Measurements from ENCODE around the gene SLAMF8.

Gene SLAMF8

GRCh38 chr1:159821171-159821867, 5.4 kb upstream of the SLAMF8 start:
- no peak for DNase-seq (ENCODE audit: low read depth)

GRCh38 chr1:159823406-159823805, 3.3 kb upstream of the SLAMF8 start:
- DNase-seq (ENCODE audit: low read depth) = no peak

- DNase-seq (ENCODE audit: low read depth) = no peak
These were observed 1.1 kb upstream of the SLAMF8 start for GRCh38 chr1:159825564-159825963.

GRCh38 chr1:159827102-159827490, 423 bp downstream of the SLAMF8 start:
- DNase-seq (ENCODE audit: low read depth) = no peak

GRCh38 chr1:159827549-159827948, 876 bp downstream of the SLAMF8 start:
- DNase-seq (ENCODE audit: low read depth) = no peak

GRCh38 chr1:159828176-159828575, 1.5 kb downstream of the SLAMF8 start:
- DNase-seq (ENCODE audit: low read depth) = no peak

GRCh38 chr1:159828581-159829272, 2.1 kb downstream of the SLAMF8 start:
- DNase-seq (ENCODE audit: low read depth) = no peak

GRCh38 chr1:159829273-159829634, 2.6 kb downstream of the SLAMF8 start:
- DNase-seq (ENCODE audit: low read depth) = no peak

- DNase-seq (ENCODE audit: low read depth) = no peak
These were observed 3.3 kb downstream of the SLAMF8 start for GRCh38 chr1:159829822-159830465.

GRCh38 chr1:159830722-159831121, 4.0 kb downstream of the SLAMF8 start:
- DNase-seq (ENCODE audit: low read depth) = no peak

- no peak for DNase-seq (ENCODE audit: low read depth)
These were observed 4.9 kb downstream of the SLAMF8 start for GRCh38 chr1:159831412-159832141.

GRCh38 chr1:159832309-159832708, 5.6 kb downstream of the SLAMF8 start:
- no peak for DNase-seq (ENCODE audit: low read depth)

- no peak for DNase-seq (ENCODE audit: low read depth)
These were observed 8.7 kb downstream of the SLAMF8 start for GRCh38 chr1:159835356-159835755.

- no peak for DNase-seq (ENCODE audit: low read depth)
These were observed 9.3 kb downstream of the SLAMF8 start for GRCh38 chr1:159835862-159836525.

- DNase-seq (ENCODE audit: low read depth) = no peak
These were observed 12.0 kb downstream of the SLAMF8 start for GRCh38 chr1:159838715-159839114.

- no peak for DNase-seq (ENCODE audit: low read depth)
These were observed 12.6 kb downstream of the SLAMF8 start for GRCh38 chr1:159839116-159839849.

GRCh38 chr1:159841749-159842148, 15.1 kb downstream of the SLAMF8 start:
- no peak for DNase-seq (ENCODE audit: low read depth)

- no peak for DNase-seq (ENCODE audit: low read depth)
These were observed 16.8 kb downstream of the SLAMF8 start for GRCh38 chr1:159843459-159843858.

- DNase-seq (ENCODE audit: low read depth) = no peak
These were observed 19.3 kb downstream of the SLAMF8 start for GRCh38 chr1:159845751-159846629.

- DNase-seq (ENCODE audit: low read depth) = no peak
These were observed 20.6 kb downstream of the SLAMF8 start for GRCh38 chr1:159847231-159847630.

Measured in HS-5 (cell line).